ENCODE results near the gene DNAJC17.

- TF ChIP-seq POLR2A (IDR thresholded peaks at IDR 0.05) (no peak), CTCF (IDR thresholded peaks at IDR 0.05) (no peak)
Observed at GRCh38 chr15:40807888-40808461, 702 bp upstream of the DNAJC17 start.
